HG02973 (cell line): Measurements from ENCODE around the gene GABBR2.

ENCODE experiments used
- ATAC-seq: cut with Tn5 transposase; IDR thresholded peaks from one replicate; pipeline ENCODE4 v1.9.1; 2021; ENCODE audit warnings: moderate library complexity; ENCODE audit not compliant: unreplicated experiment

GABBR2 gene

DNA sequence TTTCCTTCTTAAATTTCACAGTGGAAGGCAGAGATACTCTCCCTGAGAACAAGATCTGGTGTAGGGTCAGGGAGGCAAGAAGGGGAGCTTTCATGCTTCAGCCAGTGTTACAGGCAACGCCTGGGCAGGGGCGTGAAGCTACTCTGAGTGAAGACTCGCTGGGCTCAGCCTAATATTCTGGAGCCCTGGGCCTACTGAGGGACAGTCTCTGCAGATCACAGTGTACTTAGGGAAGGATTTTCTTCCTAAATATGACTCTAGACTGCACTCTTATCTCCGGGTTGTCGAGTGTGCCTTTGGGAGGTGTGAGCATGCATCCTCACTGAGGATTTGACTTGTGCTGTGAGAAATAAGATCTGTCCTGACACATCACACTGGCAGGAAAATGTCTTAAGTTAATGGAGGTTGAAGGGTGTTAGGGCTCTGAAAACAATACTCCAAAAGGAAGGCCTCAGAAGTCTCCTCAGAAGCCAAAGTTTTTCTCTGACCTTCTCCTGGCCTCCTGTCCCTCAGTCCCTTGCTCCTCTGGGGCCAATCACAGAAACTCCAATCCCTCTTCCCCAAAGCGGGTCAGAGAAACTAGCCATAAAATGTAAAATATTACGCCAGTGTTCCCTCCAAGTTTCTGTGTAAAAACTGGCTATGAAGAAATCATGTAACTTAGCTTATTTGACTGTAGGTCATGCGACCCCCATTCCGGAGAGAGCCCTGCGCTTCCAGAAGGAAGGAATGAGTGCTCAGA, 296.5 kb downstream of the GABBR2 start:
- no peak for ATAC-seq

DNA sequence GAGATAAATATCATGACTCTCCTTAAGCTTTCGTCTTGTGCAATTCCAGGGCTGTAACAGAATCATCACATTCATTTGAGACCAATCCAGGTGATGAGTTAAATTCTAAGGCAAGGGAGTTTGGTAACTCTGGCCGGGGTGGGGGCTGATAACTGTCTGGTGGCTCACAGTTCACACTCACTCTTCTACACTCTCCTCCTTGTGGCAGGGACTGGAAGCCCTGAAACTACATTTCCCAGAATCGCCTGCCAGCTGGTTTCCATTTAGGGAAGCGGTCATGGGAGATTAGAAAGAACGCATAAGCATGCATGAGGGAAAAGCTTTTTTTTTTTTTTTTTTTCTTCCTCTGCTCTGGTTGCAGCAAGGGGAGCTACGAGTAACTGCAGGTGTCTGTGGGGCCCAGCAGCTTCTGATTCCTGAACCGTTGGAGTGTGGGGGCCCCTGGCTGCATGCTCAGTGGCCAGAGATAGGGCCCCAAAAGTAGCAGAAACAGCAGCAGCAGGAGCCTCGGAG, 298.5 kb downstream of the GABBR2 start:
- ATAC-seq: no peak

DNA sequence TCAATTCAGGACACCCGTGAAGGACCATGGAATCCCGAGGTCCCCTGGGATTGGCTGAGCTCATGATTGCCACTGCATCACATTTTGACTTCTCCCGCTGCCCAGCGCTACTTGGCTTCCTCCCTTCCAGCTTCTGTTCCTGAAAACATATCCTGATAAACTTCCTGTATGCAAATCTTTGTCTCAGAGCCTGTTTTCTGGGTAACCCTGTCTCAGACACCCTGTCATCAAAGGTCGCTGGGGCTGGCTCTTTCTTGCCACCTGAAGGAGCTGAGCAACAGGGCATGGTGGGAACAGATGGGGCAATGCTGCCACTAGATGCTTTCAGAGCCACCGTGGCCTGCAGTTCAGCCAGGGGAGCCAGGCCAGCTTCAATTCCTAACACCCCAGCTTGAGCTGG, 299.0 kb downstream of the GABBR2 start:
- no peak for ATAC-seq

DNA sequence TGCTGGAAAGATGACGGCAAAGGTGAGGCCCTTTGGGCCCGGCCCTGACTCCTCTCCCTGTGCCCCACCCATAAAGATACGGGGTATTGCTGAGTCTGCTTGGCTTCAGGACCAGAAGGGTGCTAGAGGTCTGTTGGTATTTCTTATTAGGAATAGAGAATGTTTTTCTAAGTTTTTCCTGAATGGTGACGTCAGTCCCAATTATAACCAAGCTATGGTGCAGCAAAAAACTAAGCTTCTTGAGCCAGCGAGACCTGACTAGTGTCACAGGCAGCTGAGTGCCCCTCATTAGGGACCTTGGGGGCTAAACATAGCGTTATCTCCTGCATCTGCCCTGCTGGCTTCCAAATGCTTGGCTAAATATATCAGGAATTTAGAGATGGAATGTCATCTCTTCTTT, 302.3 kb downstream of the GABBR2 start:
- no peak for ATAC-seq

DNA sequence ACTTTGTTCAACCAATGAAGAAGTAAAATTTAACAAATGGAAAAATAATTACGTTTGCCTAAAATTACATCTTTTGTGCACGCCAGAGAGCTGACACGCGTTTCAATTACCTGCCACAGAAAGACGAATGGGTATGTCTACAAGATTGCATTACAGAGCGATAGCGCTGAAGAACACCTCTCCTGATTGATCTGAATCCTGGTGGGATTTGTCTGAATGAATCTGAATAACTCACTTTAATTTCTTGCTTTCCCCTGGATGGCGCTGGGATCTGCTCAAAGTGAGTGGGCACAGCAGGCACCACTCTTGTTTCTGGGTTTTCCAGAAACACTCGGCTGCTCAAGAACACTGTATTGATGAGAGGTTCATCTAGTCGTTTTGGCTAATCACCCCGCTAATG, 304.5 kb downstream of the GABBR2 start:
- ATAC-seq: no peak

DNA sequence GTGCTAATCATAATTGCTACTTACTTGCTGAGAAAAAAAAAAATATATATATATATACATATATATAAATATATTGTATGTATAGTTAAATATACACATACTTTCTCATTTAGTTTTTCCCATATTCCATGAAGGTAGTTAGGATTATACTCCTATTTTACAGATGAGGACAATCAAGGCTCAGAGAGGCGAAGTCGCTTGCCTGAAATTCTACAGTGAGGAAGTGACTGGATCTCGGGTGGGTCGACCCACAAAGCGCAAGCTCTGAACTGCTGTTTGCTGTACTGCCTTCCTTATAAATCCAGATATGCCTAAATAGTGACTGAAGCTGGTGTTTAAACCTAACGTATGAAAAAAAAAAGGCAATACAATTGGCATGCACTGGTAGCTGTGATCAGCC, 305.0 kb downstream of the GABBR2 start:
- ATAC-seq: no peak

DNA sequence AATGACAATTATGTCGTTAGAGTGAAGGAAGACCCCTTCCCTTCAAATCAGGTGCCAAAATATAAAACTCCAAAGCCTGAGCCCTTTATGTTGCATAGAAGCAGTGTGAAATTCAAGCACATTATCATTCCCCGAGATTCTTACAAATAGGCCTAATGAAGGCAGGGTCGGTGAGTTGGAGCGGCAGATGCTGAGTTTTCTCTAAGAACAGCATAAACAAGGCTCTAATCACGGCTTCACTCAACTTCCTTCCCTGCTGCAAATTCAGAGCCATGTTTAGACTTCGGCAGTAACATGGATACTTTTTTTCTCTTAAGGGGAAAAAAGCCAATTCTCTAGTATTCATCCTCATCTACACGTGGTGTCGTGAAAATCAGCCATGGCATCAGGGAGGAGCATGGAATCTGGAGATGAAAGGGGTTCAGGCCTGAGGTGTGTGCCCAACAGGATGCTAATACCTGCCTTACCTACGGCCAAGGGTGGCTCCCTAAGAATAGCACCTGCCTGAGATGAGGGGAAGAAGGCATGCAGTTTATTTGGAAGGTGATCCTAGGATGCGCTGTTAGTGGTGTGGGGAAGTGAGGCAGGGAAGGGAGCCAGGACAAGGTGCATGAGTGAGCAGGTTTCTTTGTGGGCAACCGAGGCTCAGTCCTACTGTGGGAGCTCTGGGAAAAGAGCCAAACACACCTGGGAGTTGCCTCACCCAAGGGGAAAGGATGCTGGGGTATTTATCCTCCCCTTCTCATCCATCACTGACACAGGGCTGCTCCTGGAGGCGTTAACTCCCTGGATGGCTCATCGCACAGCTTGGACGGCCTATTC, 306.5 kb downstream of the GABBR2 start:
- no peak for ATAC-seq

DNA sequence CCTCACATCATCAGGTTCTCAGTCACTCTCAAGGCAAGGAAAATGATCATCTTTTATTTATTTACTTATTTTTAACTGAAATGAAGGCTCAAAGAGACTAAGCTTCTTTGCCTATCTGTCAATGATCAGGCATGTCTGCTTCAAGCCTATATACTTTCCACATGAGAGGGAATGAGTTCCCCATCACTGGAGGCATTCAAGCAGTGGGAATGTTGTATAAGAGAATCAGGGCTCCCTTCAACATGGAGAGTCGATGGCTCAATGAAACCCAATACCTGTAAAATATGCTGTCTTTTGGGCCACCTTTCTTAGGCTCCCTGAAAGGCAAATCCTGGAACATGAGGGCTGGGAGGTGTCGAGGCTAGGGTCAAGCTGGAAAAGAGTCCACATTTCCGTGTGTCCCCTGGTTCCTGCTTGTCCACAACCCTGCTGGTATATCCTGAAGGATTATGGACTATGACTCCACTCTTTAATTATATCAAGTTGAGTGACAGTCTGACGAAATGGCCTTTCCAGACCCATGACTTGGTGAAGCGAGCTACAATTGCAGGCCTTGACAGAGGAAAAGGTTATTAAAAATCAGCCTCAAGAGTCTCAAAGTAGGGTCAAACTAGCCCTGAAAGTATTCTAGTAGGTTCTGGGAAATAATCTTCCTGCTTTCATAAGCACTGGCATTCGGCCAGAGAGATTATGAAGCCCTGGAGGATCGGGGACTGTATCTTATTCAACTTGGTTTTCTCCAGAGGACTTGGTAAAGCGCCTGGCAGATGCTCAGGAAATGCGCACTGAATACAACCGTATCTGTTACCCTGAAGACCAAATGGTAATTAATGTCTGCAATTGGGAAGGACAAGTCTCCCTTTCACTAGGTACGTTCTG, 307.4 kb downstream of the GABBR2 start:
- ATAC-seq: no peak

DNA sequence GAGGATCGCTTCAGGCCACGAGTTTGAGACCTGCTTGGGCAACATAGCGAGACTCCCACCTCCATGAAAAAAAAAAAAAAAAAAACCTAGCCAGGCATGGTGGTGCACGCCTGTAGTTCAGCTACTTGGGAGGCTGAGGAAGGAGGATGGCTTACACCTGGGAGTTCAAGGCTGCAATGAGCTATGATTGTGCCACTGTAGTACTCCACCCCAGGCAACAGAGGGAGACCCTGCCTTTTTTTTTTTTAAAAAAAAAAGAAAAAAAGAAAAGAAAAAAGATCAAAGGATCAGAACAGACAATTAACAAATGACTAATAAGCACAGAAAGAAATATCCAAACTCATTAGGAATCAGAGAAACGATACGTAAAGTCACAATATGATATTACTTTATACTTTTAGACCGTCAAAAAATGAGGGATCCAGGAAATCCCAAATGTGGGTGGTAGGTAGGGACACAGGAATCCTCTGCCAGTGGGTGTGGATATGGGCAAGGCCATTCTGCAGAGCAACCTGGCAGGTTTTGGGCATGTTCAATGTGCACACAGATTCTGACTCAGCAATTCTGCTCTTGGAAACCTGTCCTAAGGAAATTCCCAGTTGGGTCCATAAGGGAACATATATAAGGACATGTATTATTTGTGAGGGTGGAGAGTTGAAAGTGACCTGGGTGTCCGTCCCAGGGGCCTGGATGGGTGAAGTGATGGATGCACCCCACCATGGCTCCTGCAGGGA, 308.6 kb downstream of the GABBR2 start:
- no peak for ATAC-seq

DNA sequence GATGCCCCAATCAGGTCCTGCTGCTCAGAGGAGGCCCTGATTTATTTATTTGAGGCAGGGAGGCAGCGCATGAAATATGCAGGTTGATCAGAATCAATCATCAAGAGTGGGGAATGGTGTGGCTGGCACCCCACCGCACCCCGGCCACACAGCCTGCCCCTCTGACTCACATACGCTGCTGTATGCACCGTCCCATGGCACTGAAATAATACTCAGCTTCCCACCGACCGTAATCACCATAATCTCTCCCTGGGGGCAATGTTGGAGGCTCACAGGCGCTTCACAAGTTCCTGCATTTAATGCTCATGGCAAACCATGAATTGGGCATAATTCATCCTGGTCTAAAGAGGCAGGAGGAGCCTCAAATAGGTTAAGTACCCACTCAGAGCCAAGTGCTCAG, 312.1 kb downstream of the GABBR2 start:
- no peak for ATAC-seq

DNA sequence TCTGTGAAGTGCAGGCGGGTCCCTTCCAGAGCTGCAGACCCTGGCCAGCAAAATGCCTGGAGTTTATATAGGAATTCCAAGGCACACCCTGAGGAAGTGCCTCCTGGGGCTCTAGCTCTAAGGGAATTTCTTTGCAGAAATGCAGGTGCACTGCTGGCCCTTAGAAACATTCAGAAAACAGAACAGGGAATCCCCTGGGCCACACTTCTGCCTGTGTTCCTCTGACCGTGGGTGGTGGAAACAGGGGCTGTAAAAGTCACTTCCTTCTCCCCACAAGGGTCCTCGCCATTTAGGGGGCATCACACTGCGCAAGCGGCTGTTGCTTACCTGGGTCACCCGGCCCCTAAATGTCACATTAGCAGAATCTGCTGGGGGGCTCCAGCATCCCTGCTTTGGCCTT, 312.5 kb downstream of the GABBR2 start:
- ATAC-seq: no peak

DNA sequence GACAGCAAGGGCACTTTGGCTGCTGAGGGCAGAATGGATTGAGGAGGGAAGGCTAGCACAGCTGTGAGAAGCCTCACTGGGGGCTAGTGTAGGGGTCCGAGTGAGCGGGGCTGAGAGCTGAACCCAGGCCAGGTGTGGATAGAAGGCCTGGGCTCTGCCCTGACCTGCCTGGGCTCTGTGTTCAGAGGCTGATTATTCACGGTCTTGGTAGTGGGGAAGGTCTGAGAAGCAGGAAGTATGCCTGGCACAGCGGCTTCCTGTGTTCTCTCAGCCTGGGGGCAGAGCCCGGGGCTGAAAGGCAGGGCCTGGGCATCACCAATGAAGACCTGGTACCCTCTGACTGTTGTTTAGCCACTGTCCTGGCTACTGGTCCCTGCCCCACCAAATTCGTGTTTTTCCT, 316.9 kb downstream of the GABBR2 start:
- ATAC-seq: no peak

DNA sequence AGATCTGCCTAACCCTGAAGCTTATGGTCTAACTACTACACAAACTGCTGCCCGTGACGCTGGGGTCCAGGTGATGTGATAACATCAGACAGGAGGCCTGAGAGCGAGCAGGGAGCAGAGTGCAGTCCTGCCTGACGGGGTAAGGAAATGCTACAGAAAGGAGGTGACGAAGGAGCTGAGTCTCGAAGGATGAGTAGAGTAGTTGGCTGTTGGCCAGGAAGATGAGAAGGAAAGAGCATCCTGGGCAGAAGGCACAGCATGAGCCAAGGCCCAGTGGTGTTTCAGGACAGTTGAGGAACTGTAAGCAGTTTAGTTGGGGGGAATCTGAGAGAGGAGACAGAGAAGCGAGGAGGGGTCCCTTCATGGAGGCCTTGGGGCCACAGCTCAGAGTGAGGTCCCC, 317.3 kb downstream of the GABBR2 start:
- ATAC-seq: no peak

DNA sequence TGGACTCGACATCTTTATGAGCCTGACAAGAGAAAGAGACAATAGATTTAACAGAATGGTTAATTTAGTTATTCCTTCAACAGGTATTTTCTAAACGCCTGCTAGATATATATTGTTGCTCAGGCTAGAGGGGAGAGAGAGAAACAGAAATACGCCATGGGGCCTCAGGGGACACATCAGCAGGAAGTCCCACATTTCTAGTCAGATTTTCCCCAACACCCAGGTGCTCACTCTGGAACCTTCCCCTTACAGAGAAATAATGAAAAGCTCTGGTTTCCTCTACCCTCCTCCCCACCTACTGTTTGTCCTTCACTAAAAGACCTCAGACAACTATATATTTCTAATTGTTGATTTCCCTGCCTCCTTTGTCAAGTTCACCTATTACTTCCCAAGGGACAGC, 323.0 kb downstream of the GABBR2 start:
- no peak for ATAC-seq

DNA sequence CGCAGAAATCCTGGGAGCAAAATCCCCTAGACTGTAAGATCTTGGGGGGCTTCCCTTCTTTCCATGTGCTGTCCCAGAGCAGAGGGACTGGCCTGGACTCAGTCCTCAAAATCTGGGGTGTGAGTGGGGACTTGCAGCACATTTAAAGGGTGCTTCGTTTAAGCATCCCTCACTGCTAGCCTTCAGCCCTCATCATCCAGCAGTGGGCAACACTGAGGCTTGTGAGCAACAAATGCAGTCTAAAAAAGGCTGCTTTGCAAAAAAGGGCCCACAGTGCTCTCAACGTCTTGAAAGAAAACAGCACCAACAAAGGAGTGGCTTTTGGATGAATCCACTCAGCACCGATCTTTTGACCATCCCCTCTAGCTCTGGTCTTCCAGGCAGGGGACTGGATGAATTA, 325.0 kb downstream of the GABBR2 start:
- ATAC-seq: no peak

DNA sequence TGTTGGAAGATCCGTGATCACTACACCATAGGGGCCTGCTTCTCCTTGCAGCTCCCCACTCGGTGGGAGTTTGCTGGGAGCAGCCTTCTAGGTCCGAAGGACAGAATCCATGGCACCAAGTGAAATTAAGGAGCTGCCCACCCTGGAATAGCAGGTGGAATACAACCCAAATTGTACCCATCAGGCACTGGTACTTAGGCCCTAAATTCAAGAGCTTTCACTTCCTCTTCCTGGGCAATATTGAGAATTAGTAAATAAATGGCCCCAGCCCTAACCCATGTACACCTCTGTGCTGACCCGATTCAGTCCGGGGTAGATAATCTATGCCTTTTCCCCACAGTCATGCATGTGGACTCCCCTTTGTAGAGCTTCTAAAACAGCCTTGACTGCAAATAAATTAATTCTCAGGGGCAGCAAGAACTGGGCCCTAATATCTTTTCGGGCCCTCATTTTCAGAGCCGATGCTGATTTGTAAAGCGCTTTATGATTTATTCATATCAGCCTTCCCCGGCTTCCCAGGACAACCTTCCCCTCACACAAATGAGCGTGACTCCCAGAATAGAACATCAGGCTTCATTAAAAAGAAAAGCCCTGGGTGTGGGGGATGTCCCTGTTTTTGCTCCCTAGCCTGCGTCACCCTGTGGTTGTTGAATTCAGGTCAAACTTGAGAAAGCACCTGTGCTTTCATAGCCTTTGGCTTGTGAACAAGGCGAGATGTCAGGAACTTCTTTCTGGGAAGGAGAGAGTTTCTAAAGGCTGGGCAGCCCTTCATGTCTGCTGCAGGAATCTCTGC, 327.2 kb downstream of the GABBR2 start:
- no peak for ATAC-seq

DNA sequence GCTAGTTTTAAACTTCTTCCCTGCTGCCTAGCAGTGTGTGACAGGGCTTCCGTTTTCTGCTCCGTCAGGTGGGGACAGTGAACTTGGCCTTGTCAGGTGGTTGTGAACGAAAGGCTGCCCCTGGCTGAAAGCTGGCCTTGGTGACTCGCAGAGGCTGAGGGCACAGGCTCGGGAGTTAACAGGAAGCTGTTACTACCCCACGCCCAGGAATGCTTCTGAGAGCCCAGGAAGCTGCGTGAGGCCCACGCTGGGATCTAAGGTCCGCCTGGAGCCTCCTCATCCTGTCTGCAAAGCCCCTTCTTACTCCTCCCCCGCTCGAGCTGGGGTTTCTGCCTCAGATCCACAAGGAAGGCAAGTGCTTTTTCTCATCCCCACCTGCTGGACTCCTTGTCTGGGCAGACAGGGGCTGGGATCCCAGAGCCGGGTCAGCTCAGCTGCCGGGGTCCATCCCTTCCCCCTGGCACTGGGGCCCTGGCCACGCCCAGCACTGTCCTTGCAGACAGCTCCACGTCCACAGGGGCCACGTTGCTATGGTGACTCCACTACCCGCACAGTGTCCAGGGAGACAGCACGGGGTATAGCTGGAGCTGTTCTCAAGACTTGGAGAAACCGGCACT, 328.6 kb downstream of the GABBR2 start:
- ATAC-seq: no peak

DNA sequence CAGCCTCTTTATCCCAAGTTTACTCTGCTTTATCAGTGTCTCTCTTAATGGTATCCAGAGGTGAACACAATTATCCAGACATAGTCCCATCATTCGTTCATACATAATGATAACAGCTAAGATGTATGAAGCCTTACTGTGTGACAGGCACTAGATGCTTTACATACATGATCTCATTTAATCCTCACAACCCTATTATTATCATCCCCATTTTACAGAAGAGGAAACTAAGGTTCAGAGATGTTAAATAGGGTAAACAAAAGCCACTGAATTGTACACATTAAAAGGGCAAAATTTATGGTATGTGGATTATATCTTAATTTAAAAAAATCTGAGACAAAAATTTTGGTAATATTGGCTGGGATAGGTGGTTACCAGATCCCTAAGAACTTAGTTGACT, 329.2 kb downstream of the GABBR2 start:
- no peak for ATAC-seq

DNA sequence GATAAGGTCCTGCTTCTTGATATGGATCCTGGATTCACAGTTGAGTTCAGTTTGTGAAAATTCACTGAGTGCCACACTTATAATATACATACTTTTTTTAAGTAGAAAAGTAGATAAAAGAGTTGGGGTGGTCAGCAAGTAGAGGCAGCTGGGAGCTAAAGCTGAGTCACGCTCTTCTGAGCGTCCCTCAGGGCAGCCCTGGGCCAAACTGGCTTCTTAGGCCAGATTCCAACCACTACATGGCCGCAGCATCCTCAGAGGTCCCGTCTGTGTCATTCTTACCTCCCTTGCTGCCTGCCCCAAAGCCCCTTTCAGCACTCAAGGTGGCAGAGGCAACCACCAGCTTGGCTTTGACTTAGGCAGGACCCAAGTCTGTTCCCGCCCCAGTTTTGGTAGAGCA, 329.9 kb downstream of the GABBR2 start:
- ATAC-seq: no peak
